Nucleus accumbens (tissue), 56 donors: Measurements from ENCODE around the gene CACNA1H.
"Not testable (repeated sequence)": the region's sequence is repeated elsewhere in the genome, so short reads cannot be mapped to it uniquely, and the experiment has no call there.

ENCODE experiments used
- DNase-seq, 56 donors: peaks; one replicate each; lab custom pipeline; 2025; lab: John Stamatoyannopoulos, UW

CACNA1H gene

DNA sequence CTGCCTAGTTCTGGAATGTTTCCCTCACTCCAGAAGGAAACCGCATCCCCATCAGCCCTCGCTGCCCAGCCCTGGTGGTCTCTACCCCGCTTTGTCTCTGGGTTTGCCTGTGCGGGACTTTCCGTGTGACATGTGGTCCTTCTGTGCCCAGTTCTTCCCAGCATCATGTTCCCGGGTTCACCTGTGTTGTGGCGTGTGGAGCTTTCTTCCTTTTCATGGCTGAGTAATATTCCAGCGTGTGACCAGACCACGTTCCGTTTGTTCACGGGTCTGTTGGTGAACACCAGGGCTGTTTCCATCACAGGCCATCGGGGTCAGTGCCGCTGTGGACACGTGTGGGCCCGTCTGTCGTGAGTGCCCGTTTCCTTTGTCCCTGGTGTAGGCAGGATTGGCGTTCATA, 32.1 kb downstream of the CACNA1H start:
- no peak for DNase-seq

DNA sequence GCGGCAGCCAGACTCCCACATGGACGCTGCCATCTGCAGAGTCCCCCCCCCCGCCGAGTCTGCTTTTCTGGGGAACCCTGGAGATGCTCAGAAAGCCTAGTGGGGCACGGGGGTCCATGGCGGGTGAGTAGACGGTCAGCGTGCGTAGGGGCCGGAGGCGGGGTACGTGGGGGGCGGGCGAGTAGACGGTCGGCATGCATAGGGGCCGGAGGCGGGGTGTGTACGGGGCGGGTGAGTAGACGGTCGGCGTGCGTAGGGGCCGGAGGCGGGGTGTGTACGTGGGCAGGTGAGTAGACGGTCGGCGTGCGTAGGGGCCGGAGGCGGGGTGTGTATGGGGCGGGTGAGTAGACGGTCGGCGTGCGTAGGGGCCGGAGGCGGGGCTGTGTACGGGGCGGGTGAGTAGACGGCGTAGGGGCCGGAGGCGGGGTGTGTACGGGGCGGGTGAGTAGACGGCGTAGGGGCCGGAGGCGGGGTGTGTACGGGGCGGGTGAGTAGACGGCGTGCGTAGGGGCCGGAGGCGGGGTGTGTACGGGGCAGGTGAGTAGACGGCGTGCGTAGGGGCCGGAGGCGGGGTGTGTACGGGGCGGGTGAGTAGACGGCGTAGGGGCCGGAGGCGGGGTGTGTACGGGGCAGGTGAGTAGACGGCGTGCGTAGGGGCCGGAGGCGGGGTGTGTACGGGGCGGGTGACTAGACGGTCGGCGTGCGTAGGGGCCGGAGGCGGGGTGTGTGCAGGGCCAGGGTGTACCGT, 32.7 kb downstream of the CACNA1H start:
- DNase-seq, result peak in 8 of 56 donors; percentile 7 to 50 (median 14)

DNA sequence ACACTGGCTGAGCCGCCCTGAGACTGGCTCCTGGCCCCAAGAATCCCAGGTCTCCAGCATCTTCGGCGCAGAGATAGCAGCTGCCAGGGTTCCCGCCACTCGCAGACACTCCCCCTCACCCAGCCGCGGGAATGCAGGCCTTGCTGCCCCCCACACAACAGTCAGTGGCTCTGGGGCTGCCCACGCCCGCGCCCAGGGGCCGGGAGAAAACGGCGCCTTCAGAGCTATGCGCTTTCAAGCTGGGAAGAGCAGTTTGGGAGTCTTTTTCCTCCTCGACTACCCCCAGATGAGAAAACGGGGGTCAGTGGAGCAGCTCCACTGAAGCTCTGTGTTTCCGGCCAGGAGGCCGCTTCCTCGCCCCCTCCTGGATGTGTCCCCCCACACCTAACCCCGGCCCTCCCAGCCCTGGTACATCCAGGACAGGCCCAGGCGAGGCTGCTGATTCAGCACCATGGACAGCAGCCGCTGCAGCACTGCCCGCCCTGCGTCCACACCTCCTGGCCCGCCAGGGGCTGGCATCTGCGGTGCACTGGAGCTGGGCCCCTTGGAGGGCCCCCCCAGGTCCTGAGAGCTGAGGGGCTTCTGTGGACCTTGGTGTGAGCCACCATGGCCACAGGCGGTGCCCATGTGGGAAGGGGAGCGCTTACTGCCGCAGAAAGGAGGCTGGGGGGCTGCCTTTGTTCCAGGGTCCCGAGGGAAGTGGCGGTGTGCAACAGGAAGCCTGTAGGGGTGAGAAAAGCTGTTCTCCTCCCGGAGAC, 35.7 kb downstream of the CACNA1H start:
- peak in 5 of 56 donors; percentile 4 to 22 (median 9) for DNase-seq

DNA sequence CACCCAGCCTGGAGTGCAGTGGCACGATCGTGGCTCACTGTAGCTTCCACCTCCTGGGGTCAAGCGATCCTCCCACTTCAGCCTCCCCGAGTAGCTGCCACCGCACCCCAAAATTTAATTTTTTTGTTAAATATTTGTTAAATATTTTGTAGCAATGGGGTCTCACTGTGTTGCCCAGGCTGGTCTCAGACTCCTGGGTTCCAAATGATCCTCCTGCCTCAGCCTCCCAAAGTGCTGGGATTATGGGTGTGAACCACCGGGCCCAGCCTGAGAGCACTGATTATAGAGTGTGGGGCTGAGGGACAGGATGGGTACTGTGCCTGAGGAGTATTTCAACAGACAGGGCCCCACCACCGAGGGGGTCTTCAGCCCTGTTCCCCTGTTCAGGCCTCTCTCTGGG, 36.5 kb downstream of the CACNA1H start:
- no peak for DNase-seq

DNA sequence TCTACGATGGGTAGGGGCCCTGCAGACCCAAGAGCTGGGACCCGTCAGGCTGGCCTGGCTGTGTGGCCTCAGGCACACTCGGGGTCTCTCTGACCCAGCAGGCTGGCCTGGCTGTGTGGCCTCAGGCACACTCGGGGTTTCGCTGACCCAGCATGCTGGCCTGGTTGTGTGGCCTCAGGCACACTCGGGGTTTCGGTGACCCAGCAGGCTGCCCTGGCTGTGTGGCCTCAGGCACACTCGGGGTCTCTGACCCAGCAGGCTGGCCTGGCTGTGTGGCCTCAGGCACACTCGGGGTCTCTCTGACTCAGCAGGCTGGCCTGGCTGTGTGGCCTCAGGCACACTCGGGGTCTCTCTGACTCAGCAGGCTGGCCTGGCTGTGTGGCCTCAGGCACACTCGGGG, 37.9 kb downstream of the CACNA1H start:
- DNase-seq, result not testable (repeated sequence)

DNA sequence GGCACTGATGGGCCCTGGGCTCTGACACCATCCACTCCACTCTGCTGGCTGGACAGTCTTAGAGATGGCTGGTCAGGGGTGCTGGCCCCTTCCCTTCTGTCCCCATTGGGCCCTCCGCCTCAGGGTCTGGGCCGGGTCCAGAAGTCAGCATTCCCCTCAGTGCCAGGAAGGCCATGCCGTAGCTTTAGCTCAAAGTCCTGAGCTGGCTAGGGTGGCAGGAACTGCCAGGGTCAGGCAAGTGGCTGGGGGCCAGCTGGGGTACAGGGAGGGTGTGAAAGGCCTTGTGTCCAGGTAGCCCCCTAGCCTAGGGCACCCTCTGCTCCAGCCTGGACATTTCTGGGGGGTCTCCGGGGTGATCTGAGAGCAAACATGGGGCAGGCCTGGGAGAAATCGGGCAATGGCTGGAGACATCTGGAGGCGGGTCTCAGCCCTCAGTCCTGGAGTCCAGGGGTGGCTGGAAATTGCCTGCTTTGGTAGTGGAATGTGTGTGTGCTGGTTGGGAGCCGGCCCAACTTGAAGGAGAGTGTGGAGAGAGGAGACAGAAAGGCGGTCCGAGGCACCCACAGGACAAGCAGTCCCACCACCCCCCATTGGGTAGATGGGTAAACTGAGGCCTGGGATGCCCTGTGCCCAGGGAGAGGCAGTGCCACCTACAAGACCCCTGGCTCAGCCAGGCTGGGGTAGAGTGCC, 39.6 kb downstream of the CACNA1H start:
- DNase-seq, result no peak

DNA sequence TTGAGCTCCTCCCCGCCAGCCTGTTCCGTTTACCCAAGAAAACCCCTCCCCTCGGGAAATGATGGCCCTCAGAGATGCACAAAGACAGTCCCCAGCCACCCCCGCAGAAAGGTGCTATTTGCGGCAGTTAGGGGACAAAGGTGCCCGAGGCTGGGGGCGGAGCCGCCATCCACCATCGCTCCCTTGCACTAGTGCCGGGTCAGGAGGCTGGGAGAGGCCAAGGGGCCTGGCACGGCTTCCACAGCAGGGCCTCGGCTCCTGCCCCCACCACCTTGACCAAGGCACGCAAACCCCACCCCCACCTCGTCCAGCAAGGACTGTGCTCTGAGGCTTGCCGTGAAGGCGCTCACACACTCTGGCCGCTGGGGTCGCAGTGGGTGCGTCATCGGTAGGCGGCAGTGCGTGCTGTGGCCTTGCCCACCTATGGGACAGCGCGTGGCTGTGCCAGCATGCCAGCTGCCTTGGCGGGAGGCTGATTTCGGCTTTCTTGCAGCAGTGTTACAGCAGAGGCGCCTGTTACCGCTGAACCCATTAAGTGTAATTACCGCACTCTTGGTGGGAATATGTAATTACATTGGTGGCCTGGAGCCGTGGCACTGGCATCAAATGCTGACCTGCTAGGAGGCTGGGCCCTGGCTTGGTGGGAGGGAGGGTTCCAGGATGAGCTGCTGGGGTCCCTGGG, 40.4 kb downstream of the CACNA1H start:
- DNase-seq, result peak in 4 of 56 donors; percentile 9 to 34 (median 11)

DNA sequence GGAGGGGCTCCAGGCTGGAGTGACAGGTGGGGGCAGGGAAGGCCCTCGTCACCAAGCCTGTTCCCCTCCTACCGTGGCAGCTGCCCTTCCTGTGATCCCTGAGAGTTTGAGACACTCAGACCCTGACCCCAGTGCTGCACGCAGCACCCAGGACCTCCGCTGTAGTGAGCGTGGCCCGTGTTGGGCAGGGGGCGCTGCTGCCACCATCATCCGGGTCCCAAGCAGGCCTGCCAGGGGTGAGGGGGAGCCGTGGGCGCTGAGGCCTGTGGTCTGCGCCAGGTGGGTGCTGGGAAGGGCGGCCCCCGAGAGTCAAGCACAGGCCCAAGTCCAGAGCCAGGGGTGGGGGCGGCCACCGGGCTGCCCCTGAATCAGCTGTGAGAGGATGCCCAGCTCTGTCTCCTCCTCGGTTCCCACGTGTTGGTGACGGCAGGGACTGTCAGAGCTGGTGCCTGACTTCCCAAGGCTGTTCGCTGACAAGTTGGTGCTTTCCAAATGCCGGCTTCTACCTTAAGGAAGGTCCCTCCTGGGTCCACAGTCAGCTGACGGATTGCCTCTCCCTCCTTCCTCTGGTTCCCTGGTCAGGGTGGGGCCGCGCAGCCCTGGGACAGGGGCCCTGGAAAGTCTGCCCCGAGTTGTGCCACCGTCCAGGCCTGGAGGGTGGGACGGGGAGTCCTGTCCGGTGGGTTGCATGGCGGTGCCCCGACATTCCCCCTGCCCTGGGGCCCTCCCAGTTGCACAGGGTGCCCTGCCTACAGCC, 41.1 kb downstream of the CACNA1H start:
- no peak for DNase-seq

DNA sequence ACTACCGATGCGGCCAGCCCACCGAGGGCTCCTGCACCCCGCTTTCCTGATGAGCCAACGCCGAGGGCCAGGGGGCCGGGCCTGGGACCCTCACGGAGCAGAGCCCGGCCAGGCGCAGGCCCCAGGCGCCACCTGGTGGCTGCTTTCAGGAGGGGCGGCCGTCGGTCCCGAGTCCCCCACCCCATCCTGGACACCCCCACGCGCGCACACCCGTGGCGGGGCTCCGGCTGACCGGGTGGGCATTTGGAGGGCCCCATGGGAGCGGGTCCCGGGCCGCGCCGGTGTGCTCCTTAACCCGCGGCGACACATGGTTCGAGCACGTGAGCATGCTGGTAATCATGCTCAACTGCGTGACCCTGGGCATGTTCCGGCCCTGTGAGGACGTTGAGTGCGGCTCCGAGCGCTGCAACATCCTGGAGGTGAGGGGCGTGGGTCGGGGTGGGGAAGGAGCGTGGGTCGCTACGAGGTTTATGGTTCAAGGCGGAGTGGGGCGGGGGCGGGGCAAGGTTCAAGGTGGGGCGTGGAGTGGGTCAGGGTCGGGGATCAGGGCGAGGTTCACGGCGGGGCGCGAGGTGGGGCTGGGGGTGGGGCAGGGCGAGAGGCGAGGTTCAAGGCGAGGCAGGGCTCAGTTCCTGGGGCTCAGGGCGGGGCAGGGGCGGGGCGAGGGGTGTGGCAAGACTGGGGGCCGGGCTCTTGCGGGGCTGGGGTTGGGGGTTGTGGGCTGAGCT, 41.9 kb downstream of the CACNA1H start:
- DNase-seq, result peak in 2 of 56 donors; percentile 10 to 20

DNA sequence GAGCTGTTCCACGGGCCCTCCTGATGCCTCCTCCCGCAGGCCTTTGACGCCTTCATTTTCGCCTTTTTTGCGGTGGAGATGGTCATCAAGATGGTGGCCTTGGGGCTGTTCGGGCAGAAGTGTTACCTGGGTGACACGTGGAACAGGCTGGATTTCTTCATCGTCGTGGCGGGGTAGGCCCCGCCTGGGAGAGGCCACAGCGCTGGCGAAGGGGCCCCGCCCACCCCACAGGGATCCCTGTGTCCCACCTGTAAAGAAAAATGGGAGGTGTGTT, 42.4 kb downstream of the CACNA1H start:
- DNase-seq, result no peak

DNA sequence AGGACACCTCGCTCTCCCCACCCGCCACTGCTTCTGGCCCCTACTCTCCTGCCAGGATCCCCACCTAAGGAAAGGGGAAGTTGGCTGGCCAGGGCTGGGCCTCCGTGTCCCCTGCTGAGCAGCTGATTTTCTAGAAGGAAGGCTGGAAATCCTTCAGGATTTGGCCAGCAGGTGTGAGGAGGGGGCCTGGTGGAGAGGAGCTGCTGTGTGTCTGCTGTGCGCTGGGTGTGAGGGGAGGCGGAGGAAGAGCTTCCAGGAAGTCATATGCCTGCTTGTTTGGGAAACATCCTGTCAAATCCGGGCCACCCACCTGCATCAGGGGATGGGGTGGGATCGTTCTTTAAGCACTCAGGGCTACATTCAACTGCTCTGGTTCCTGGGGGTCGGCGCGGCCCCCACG, 43.6 kb downstream of the CACNA1H start:
- peak in 2 of 56 donors; percentile 10 to 11 for DNase-seq

DNA sequence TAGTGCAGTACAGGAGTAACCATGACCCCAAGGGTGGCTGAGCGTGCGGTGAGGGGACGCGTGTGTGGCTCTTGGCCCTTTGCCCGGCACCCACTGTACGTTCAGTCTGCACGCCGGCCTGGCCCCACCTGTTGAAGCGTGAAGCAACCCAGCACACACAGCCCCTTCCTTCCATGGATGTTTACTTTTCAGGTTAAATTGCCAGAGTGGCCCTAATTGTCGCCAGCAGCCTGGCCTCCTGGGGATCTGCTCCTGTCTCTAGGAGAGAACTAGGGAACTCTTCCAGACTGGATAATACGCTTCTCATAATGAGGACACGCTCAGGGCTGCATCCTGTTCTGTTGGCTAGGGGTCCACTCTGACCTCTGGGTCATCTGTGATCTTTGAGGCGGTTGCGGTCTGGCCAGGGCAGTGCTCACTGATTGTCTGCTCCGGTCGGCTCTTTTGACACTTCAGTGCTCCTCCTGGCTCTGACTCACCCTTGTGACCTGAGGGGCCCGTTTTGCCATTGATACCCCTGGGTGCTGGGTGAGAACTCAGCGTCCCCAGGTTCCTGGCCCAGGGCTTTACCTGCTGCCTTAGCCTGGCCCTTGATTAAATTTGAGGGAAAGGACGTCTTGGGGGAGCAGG, 44.4 kb downstream of the CACNA1H start:
- DNase-seq, result no peak

DNA sequence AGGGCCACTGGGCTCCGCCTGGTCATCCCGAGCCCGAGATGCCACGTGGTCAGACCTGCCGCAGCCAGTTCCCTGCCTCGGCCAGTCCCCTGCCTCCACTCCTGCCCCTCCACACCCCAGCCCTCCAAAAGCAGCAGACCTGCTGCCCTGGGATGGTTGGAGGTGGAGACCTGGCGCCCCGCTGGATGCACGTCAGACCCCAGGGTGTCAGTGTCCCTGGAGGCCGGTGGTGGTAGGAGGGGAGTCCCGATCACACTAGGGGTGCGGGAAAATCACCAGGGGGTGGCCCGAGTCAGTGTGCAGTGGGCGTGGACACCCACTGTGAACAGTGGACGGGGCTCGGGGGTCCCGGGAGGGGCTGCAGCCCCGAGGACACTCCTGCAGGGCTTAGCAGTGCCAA, 45.3 kb downstream of the CACNA1H start:
- DNase-seq, result no peak

DNA sequence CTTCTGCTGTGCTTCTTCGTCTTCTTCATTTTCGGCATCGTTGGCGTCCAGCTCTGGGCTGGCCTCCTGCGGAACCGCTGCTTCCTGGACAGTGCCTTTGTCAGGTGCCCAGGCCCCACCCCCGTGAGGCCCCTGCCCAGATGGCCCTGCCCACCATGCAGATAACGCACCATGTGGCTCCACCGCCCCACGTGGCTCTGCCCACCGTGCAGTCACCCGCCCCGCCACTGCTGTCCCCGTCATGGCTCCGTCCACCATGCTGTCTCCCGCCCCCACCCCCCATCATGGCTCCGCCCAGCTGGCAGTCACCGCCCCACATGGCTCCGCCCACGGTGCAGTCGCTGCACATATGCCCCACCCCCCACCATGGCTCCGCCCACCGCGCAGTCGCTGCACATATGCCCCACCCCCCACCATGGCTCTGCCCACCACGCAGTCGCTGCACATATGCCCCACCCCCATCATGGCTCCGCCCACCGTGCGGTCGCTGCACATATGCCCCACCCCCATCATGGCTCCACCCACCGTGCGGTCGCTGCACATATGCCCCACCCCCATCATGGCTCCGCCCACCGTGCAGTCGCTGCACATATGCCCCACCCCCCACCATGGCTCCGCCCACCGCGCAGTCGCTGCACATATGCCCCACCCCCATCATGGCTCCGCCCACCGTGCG, 45.9 kb downstream of the CACNA1H start:
- DNase-seq, result peak in 1 of 56 donors; percentile 17

DNA sequence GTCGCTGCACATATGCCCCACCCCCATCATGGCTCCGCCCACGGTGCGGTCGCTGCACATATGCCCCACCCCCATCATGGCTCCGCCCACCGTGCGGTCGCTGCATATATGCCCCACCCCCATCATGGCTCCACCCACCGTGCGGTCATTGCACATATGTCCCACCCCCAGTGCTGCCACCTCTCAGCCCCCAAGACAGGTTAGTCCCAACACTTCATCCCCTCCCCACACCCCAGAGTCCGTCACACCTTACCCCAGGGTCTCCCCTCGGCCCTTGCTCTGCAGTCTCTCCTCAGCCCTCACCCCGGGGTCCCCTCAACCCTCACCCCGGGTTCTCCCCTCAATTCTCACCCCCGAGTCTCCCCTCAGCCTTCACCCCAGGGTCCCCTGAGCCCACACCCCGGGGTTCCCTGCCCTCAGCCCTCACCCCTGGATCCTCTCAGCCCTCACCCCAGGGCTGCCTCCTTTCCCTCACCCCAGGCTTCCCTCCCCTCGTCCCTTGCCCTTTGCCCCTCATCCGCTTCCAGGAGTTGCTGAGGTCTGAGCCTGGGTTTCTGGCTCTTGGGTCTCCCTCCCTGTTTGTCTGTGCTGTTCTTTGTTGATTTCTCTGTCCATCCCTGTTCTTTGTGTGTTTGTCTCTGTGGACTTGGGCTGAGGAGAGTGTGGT, 46.6 kb downstream of the CACNA1H start:
- DNase-seq, result no peak

DNA sequence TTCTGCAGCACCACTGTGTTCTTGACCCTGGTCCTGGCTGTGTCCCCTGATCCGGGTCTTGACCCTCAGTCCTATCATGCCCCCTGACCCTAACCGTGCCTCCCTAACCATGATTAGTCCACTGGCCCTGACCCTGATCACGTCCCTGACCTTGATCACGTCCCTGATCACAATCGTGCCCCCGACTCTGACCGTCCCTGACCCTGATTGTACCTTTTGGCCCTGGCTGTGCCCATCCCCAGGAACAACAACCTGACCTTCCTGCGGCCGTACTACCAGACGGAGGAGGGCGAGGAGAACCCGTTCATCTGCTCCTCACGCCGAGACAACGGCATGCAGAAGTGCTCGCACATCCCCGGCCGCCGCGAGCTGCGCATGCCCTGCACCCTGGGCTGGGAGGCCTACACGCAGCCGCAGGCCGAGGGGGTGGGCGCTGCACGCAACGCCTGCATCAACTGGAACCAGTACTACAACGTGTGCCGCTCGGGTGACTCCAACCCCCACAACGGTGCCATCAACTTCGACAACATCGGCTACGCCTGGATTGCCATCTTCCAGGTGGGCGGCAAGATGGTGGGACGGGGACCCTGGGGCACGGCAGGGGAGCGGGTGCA, 47.2 kb downstream of the CACNA1H start:
- DNase-seq, result no peak

DNA sequence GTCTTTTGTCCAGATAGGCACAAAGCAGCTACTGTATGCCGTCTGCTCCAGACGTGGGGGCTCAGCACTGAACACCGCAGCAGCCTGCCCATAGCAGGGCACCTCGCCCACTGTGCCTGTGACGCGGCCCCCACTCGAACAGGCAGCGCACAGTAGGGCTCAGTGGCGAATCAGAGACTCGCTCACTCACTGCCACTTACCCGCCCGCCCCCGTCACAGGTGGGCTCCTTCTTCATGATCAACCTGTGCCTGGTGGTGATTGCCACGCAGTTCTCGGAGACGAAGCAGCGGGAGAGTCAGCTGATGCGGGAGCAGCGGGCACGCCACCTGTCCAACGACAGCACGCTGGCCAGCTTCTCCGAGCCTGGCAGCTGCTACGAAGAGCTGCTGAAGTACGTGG, 48.5 kb downstream of the CACNA1H start:
- no peak for DNase-seq

DNA sequence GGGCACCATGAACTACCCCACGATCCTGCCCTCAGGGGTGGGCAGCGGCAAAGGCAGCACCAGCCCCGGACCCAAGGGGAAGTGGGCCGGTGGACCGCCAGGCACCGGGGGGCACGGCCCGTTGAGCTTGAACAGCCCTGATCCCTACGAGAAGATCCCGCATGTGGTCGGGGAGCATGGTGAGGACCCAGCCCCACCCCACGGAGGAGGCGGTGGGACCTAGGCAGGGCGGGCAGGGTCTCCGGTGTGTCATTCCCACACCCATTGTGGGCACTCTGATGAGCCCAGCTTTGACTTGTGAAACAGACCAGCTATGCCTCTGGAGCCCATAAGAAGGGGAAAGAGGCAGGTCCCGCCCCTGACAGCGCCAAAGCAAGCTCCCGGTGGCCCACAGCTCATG, 49.4 kb downstream of the CACNA1H start:
- no peak for DNase-seq
